Left renal cortex interstitium (tissue), 4 donors: ENCODE results near the gene SAMD1. TPM values are rescaled to one million over a fixed set of nuclear protein-coding genes. Genes with fewer than 3 reads are reported as not detected.

Experiments
- DNase-seq, 4 donors: peaks; one replicate each; pipeline ENCODE4 v3.0.0-alpha.2; 2013; ENCODE audit warnings: low read depth in 4 of 4, low spot score in 2 of 4, missing footprints in 1 of 4
- polyA plus RNA-seq, 4 donors: library from polyadenylated mRNA; unstranded; fragments of 120-200 nt; gene quantifications; one replicate each; pipeline ENCODE4 v1.2.1, GENCODE V29; 2013; ENCODE audit not compliant: insufficient read length in 4 of 4

Gene SAMD1
- polyA plus RNA-seq, 4 donors = 33.4 to 63.7 (median 53.0) TPM

GRCh38 chr19:14042659-14043608, 47.6 kb downstream of the SAMD1 start:
- DNase-seq = peak in 1 of 4 donors; percentile 71

GRCh38 chr19:14039181-14039580, 51.4 kb downstream of the SAMD1 start:
- no peak for DNase-seq

Other genes starting within 250 kb of the SAMD1 start
- gene NANOS3, start 213.6 kb downstream of the SAMD1 start, polyA plus RNA-seq = 1 to 10 TPM; 1.1 to 2.8 (median 1.6) TPM
- gene BRME1, start 184.6 kb downstream of the SAMD1 start, polyA plus RNA-seq = 1 to 10 TPM; 4.1 to 9.6 (median 6.0) TPM
- 10 to 100 TPM; 19.3 to 45.6 (median 33.4) TPM for gene CC2D1A, start 184.6 kb downstream of the SAMD1 start, polyA plus RNA-seq
- 1 to 10 TPM in 3 of 4 donors, under 1 TPM in 1; 0.93 to 1.8 (median 1.3) TPM for gene PODNL1, start 152.3 kb downstream of the SAMD1 start, polyA plus RNA-seq
- 10 to 100 TPM; 27.8 to 47.9 (median 40.1) TPM for gene DCAF15, start 138.2 kb downstream of the SAMD1 start, polyA plus RNA-seq
- gene RFX1, start 84.4 kb downstream of the SAMD1 start, polyA plus RNA-seq = 10 to 100 TPM in 3 of 4 donors, 1 to 10 TPM in 1; 9.0 to 18.5 (median 15.2) TPM
- gene RLN3, start 62.6 kb downstream of the SAMD1 start, polyA plus RNA-seq = not detected
- gene IL27RA, start 59.0 kb downstream of the SAMD1 start, polyA plus RNA-seq = 1 to 10 TPM; 5.7 to 8.4 (median 7.8) TPM
- 10 to 100 TPM; 18.7 to 36.9 (median 26.6) TPM for gene PALM3, start 28.7 kb downstream of the SAMD1 start, polyA plus RNA-seq
- 10 to 100 TPM in 1 of 4 donors, 1 to 10 TPM in 3; 6.2 to 10.1 (median 8.0) TPM for gene MISP3, start 18.0 kb downstream of the SAMD1 start, polyA plus RNA-seq
- under 1 TPM in 2 of 4 donors, not detected in 2; 0.10 to 0.16 TPM for gene C19orf67, start 5.0 kb downstream of the SAMD1 start, polyA plus RNA-seq
- gene PRKACA, start 27.0 kb upstream of the SAMD1 start, polyA plus RNA-seq = 100 to 1,000 TPM in 1 of 4 donors, 10 to 100 TPM in 3; 91.0 to 107 (median 93.6) TPM
- 10 to 100 TPM; 17.2 to 23.8 (median 19.5) TPM for gene ASF1B, start 45.8 kb upstream of the SAMD1 start, polyA plus RNA-seq
- 10 to 100 TPM; 31.4 to 62.2 (median 48.9) TPM for gene ADGRL1, start 115.4 kb upstream of the SAMD1 start, polyA plus RNA-seq